Transverse colon (tissue), 4 donors: ENCODE results near the gene NEK10. TPM values are rescaled to one million over a fixed set of nuclear protein-coding genes. Genes with fewer than 3 reads are reported as not detected.

ENCODE experiments used
- DNase-seq: peaks from one replicate; pipeline ENCODE4 v3.0.0-alpha.2; 2019
- H3K27ac ChIP-seq, 4 donors: fragments of 200-600 bp; sonication (generic); 2 replicates each; pipeline ENCODE4 v1.5.1; 2016 to 2018; ENCODE audit warnings: inconsistent platforms in 4 of 4
- H3K27me3 ChIP-seq: fragments of 200-600 bp; sonication (generic); 2 replicates; pipeline ENCODE4 v1.5.1; 2017; ENCODE audit warnings: inconsistent platforms
- H3K36me3 ChIP-seq, 4 donors: fragments of 200-600 bp; sonication (generic); 2 replicates each; pipeline ENCODE4 v1.5.1; 2017 to 2019; ENCODE audit warnings: inconsistent platforms in 4 of 4
- H3K4me1 ChIP-seq, 4 donors: fragments of 200-600 bp; sonication (generic); 2 replicates each; pipeline ENCODE4 v1.5.1; 2017 to 2020; ENCODE audit warnings: inconsistent platforms in 4 of 4
- H3K4me3 ChIP-seq, 4 donors: fragments of 200-600 bp; sonication (generic); 1 replicate in 1 of 4; 2 replicates in 3 of 4; pipeline versions ENCODE4 v1.5.1 to v1.6.1; 2017 to 2019; ENCODE audit warnings: inconsistent platforms in 4 of 4
- H3K9me3 ChIP-seq, 2 donors: fragments of 200-600 bp; sonication (generic); 2 replicates each; pipeline ENCODE4 v1.5.1; 2017 to 2019; ENCODE audit warnings: inconsistent platforms in 2 of 2
- CTCF ChIP-seq, 5 experiments: fragments of 200-600 bp in 3 of 5; fragments of 450-650 bp in 2 of 5; sonication (generic) in 3 of 5; IDR thresholded peaks; 1 replicate in 2 of 5; 2 replicates in 3 of 5; pipeline ENCODE4 v1.5.1; 2016 to 2017; ENCODE audit warnings: antibody characterized with exemption in 5 of 5, inconsistent platforms in 3 of 5, mild to moderate bottlenecking in 2 of 5, moderate library complexity in 1 of 5
- EP300 ChIP-seq: sonication (generic); formaldehyde crosslinking; IDR thresholded peaks from one replicate; pipeline ENCODE4 v1.6.1; 2017; ENCODE audit warnings: antibody characterized with exemption, low read depth
- POLR2A ChIP-seq: fragments of 450-650 bp; IDR thresholded peaks from one replicate; pipeline ENCODE4 v1.6.1; 2016; ENCODE audit warnings: antibody characterized with exemption, mild to moderate bottlenecking, moderate library complexity
- POLR2AphosphoS5 ChIP-seq, 3 donors: sonication (generic); formaldehyde crosslinking; IDR thresholded peaks; one replicate each; pipeline ENCODE4 v1.6.1; 2016; ENCODE audit warnings: antibody characterized with exemption in 3 of 3
- WGBS, 2 donors: methylation state at CpG; one replicate each; pipeline ENCODE4 v1.1.5; 2018; ENCODE audit warnings: low coverage in 1 of 2; 5-methylcytosine and 5-hydroxymethylcytosine counted together
- in situ Hi-C, 4 donors: fragments of 200-750 bp; cut with MboI; loops; one replicate each; pipeline versions ENCODE4 v1.15.0 to v1.15.1; 2017; ENCODE audit warnings: low sequenced_read_pairs in 3 of 4, low pct_ligation_motif_present in 1 of 4, low pct_unique_long_range_greater_than_20kb in 1 of 4
- intact Hi-C: fragments of 100-400 bp; cut with DNase I; formaldehyde crosslinking; loops from one replicate; pipeline ENCODE4 v1.15.1; 2023; ENCODE audit warnings: low total_unique reads
- total RNA-seq, 4 donors: library from RNA; depleted of rRNA; stranded (reverse); fragments of >200 nt; gene quantifications; one replicate each; pipeline ENCODE4 v1.1.0, GENCODE V29; 2016

The NEK10 gene
- total RNA-seq, 4 donors from 2014 or later = 1.1 to 3.2 (median 1.7) TPM

- intact Hi-C loops (no loop called here), in situ Hi-C loops (no loop called here)
- H3K27me3 ChIP-seq = no peaks in the 10 kb centered on the region
- WGBS, 2 donors = 44 to 45% methylated on average over 3 of the region's 3 CpGs
- H3K36me3 ChIP-seq = no peaks in the 10 kb centered on the region
- no peaks in the 10 kb centered on the region for H3K4me1 ChIP-seq
- H3K27ac ChIP-seq = no peak overlapping the region
- TF ChIP-seq CTCF (IDR thresholded peaks at IDR 0.05) (no peak), POLR2A (no peak), EP300 (no peak), POLR2AphosphoS5 (IDR thresholded peaks at IDR 0.05) (no peak)
- no peak for DNase-seq
- H3K4me3 ChIP-seq = no peak overlapping the region
- H3K9me3 ChIP-seq = no peaks in the 10 kb centered on the region
Measured at GRCh38 chr3:27119639-27120038, 249.5 kb downstream of the NEK10 start.

- no peaks in the 10 kb centered on the region for H3K9me3 ChIP-seq
- H3K27me3 ChIP-seq = no peaks in the 10 kb centered on the region
- TF ChIP-seq CTCF (IDR thresholded peaks at IDR 0.05) = no peak
- no peak for TF ChIP-seq EP300
- no peak for TF ChIP-seq POLR2A
- no peak for TF ChIP-seq POLR2AphosphoS5 (IDR thresholded peaks at IDR 0.05)
- no peaks in the 10 kb centered on the region for H3K4me1 ChIP-seq
- H3K4me3 ChIP-seq = no peak overlapping the region
- intact Hi-C loops (no loop called here), in situ Hi-C loops (no loop called here)
- WGBS, 2 donors = 64 to 78% methylated on average over 1 of the region's 1 CpG
- H3K27ac ChIP-seq = no peak overlapping the region
- H3K36me3 ChIP-seq = no peaks in the 10 kb centered on the region
- no peak for DNase-seq
Measured at GRCh38 chr3:27115352-27115751, 253.8 kb downstream of the NEK10 start.

GRCh38 chr3:27114684-27115083 lies 254.5 kb downstream of the NEK10 start:
- Histone ChIP-seq H3K27me3 (no peaks in the 10 kb centered on the region), H3K4me1 (no peaks in the 10 kb centered on the region), H3K9me3 (no peaks in the 10 kb centered on the region), H3K27ac (no peak overlapping the region), H3K36me3 (no peaks in the 10 kb centered on the region), H3K4me3 (no peak overlapping the region)
- intact Hi-C loops = no loop called here
- DNase-seq = no peak
- in situ Hi-C loops = no loop called here
- WGBS, 2 donors = 91 to 100% methylated on average over 1 of the region's 1 CpG
- TF ChIP-seq EP300 (no peak), POLR2AphosphoS5 (IDR thresholded peaks at IDR 0.05) (no peak), POLR2A (no peak)

GRCh38 chr3:27114129-27114528 lies 255.1 kb downstream of the NEK10 start:
- in situ Hi-C loops (no loop called here), intact Hi-C loops (no loop called here)
- Histone ChIP-seq H3K27ac (no peak overlapping the region), H3K9me3 (no peaks in the 10 kb centered on the region), H3K4me1 (no peaks in the 10 kb centered on the region), H3K36me3 (no peaks in the 10 kb centered on the region), H3K27me3 (no peaks in the 10 kb centered on the region), H3K4me3 (no peak overlapping the region)
- 74 to 96% methylated on average over 2 of the region's 2 CpGs for WGBS, 2 donors
- no peak for TF ChIP-seq EP300
- TF ChIP-seq POLR2A = no peak
- no peak for TF ChIP-seq CTCF (IDR thresholded peaks at IDR 0.05)
- TF ChIP-seq POLR2AphosphoS5 (IDR thresholded peaks at IDR 0.05) = no peak
- DNase-seq = no peak

GRCh38 chr3:27110020-27110419 lies 259.2 kb downstream of the NEK10 start:
- Histone ChIP-seq H3K9me3 (no peaks in the 10 kb centered on the region), H3K4me3 (no peak overlapping the region), H3K27ac (no peak overlapping the region), H3K27me3 (no peaks in the 10 kb centered on the region), H3K4me1 (no peaks in the 10 kb centered on the region), H3K36me3 (no peaks in the 10 kb centered on the region)
- WGBS, 2 donors = 65 to 85% methylated on average over 3 of the region's 3 CpGs
- intact Hi-C loops = no loop called here
- TF ChIP-seq POLR2A (no peak), CTCF (IDR thresholded peaks at IDR 0.05) (no peak), POLR2AphosphoS5 (IDR thresholded peaks at IDR 0.05) (no peak), EP300 (no peak)
- in situ Hi-C loops = no loop called here
- DNase-seq = no peak
